H1 (cell line): Measurements from ENCODE around the gene CGB2. TPM values are rescaled to one million over a fixed set of nuclear protein-coding genes. Genes with fewer than 3 reads are reported as not detected.

Experiments
- CTCF ChIA-PET: fragments of 300-600 bp; sonication (Branson Sonifier 250); formaldehyde crosslinking; loops from one replicate; lab custom pipeline; 2021; ENCODE audit not compliant: partially characterized antibody; lab: Charles Lee
- POLR2A ChIA-PET: fragments of 300-600 bp; sonication (Branson Sonifier 250); formaldehyde crosslinking; loops from one replicate; lab custom pipeline; 2021; ENCODE audit warnings: inconsistent platforms; ENCODE audit not compliant: partially characterized antibody; lab: Charles Lee
- DNase-seq, 2 experiments: peaks; one replicate each; pipeline versions ENCODE4 v3.0.0 to v3.0.0-alpha.2; 2010 to 2022; ENCODE audit warnings: low spot score in 2 of 2, low read depth in 1 of 2, mixed read lengths in 1 of 2
- FAIRE-seq: peaks from 2 replicates; lab custom pipeline; 2011; peaks lifted over from hg19 to GRCh38; lab: Jason Lieb, UNC
- H2AFZ ChIP-seq: 2 replicates; pipeline ENCODE4 v1.8.1; 2012; ENCODE audit warnings: low read length, inconsistent platforms
- H2AK5ac ChIP-seq: 2 replicates; pipeline ENCODE4 v1.6.1; 2013; ENCODE audit warnings: low read depth, low read length
- H2BK120ac ChIP-seq: replicated peaks from 2 replicates; pipeline ENCODE3; 2013; ENCODE audit warnings: low read depth, low read length, inconsistent platforms
- H2BK12ac ChIP-seq: 2 replicates; pipeline ENCODE4 v1.6.1; 2013; ENCODE audit warnings: low read depth, low read length
- H2BK15ac ChIP-seq: 2 replicates; pipeline ENCODE4 v1.6.1; 2013; ENCODE audit warnings: low read length
- H2BK20ac ChIP-seq: 2 replicates; pipeline ENCODE4 v1.6.1; 2013; ENCODE audit warnings: low read length
- H2BK5ac ChIP-seq: 2 replicates; pipeline ENCODE4 v1.6.1; 2013; ENCODE audit warnings: low read depth, low read length
- H3K14ac ChIP-seq: 2 replicates; pipeline ENCODE4 v1.6.1; 2013; ENCODE audit warnings: inconsistent platforms; ENCODE audit not compliant: insufficient read length
- H3K18ac ChIP-seq: 2 replicates; pipeline ENCODE4 v1.6.1; 2013; ENCODE audit warnings: low read length; ENCODE audit errors: extremely low read depth
- H3K23ac ChIP-seq: 2 replicates; pipeline ENCODE4 v1.6.1; 2013; ENCODE audit warnings: inconsistent platforms; ENCODE audit not compliant: insufficient read length
- H3K23me2 ChIP-seq: 2 replicates; pipeline ENCODE4 v1.6.1; 2013; ENCODE audit warnings: low read depth, low read length
- H3K27ac ChIP-seq: 2 replicates; pipeline ENCODE4 v1.6.1; 2011; ENCODE audit warnings: low read depth, low read length, inconsistent platforms
- H3K27me3 ChIP-seq, 4 experiments: replicated peaks in 1 of 4; 1 replicate in 1 of 4; 2 replicates in 3 of 4; pipeline versions ENCODE4 v1.6.1 to v1.8.1; 2011 to 2013; ENCODE audit warnings: low read length in 3 of 4, mild to moderate bottlenecking in 3 of 4, inconsistent platforms in 2 of 4, mixed read lengths in 2 of 4, moderate library complexity in 1 of 4; ENCODE audit not compliant: control insufficient read depth in 3 of 4, insufficient read depth in 3 of 4; ENCODE audit errors: extremely low read depth in 1 of 4
- H3K36me3 ChIP-seq, 4 experiments: 2 replicates each; pipeline versions ENCODE4 v1.6.1 to v1.8.1; 2011 to 2013; ENCODE audit warnings: mild to moderate bottlenecking in 4 of 4, low read length in 3 of 4, moderate library complexity in 2 of 4, control low read depth in 1 of 4, inconsistent platforms in 1 of 4; ENCODE audit not compliant: insufficient read depth in 4 of 4, control insufficient read depth in 2 of 4
- H3K4ac ChIP-seq: replicated peaks from 2 replicates; pipeline ENCODE3; 2013; ENCODE audit warnings: low read length, low read depth, mixed read lengths, inconsistent platforms; ENCODE audit not compliant: insufficient read length
- H3K4me1 ChIP-seq, 4 experiments: replicated peaks in 1 of 4; 1 replicate in 1 of 4; 2 replicates in 3 of 4; pipeline versions ENCODE4 v1.6.1 to v1.8.1; 2011 to 2013; ENCODE audit warnings: low read length in 3 of 4, inconsistent platforms in 2 of 4, mixed read lengths in 1 of 4; ENCODE audit not compliant: insufficient read depth in 4 of 4, control insufficient read depth in 3 of 4
- H3K4me2 ChIP-seq, 2 experiments: 2 replicates each; pipeline versions ENCODE4 v1.6.1 to v1.8.1; 2011 to 2013; ENCODE audit warnings: low read depth in 2 of 2, low read length in 2 of 2, control low read depth in 1 of 2, inconsistent platforms in 1 of 2, mild to moderate bottlenecking in 1 of 2; ENCODE audit not compliant: insufficient read depth in 1 of 2
- H3K4me3 ChIP-seq, 4 experiments: fragments of 200-600, 300-600 bp in 1 of 4; sonication (generic), shearing (Covaris generic), sonication (Bioruptor Twin) in 1 of 4; 2 replicates each; pipeline versions ENCODE4 v1.5.1 to v1.8.1; 2011 to 2016; ENCODE audit warnings: low read length in 4 of 4, low read depth in 3 of 4, control low read depth in 2 of 4, inconsistent platforms in 2 of 4, mild to moderate bottlenecking in 2 of 4, mixed read lengths in 1 of 4, moderate library complexity in 1 of 4; ENCODE audit not compliant: insufficient read depth in 2 of 4; ENCODE audit errors: extremely low read depth in 1 of 4
- H3K56ac ChIP-seq: replicated peaks from 2 replicates; pipeline ENCODE3; 2013; ENCODE audit warnings: low read depth, mild to moderate bottlenecking, mixed read lengths, low read length, inconsistent platforms; ENCODE audit not compliant: insufficient read length
- H3K79me1 ChIP-seq: 2 replicates; pipeline ENCODE4 v1.6.1; 2013; ENCODE audit warnings: low read depth, low read length, control low read depth
- H3K79me2 ChIP-seq, 2 experiments: 2 replicates each; pipeline versions ENCODE4 v1.6.1 to v1.8.1; 2012 to 2013; ENCODE audit warnings: low read length in 2 of 2, mild to moderate bottlenecking in 2 of 2, inconsistent platforms in 1 of 2; ENCODE audit not compliant: insufficient read depth in 2 of 2, control insufficient read depth in 1 of 2
- H3K9ac ChIP-seq, 4 experiments: replicated peaks in 1 of 4; 1 replicate in 1 of 4; 2 replicates in 3 of 4; pipeline versions ENCODE4 v1.6.1 to v1.8.1; 2011 to 2013; ENCODE audit warnings: low read depth in 3 of 4, low read length in 3 of 4, control low read depth in 2 of 4, mild to moderate bottlenecking in 2 of 4, moderate library complexity in 2 of 4, inconsistent platforms in 1 of 4; ENCODE audit errors: extremely low read depth in 1 of 4
- H3K9me3 ChIP-seq, 2 experiments: 2 replicates each; pipeline versions ENCODE4 v1.6.1 to v1.8.1; 2012 to 2013; ENCODE audit warnings: mild to moderate bottlenecking in 2 of 2, moderate library complexity in 2 of 2, control low read depth in 1 of 2, inconsistent platforms in 1 of 2, low read depth in 1 of 2, low read length in 1 of 2, mixed read lengths in 1 of 2; ENCODE audit not compliant: insufficient read depth in 2 of 2
- H4K20me1 ChIP-seq, 2 experiments: replicated peaks in 1 of 2; 2 replicates each; pipeline versions ENCODE3 to v1.8.1; 2011 to 2013; ENCODE audit warnings: inconsistent platforms in 2 of 2, low read length in 2 of 2, mild to moderate bottlenecking in 1 of 2; ENCODE audit not compliant: insufficient read depth in 2 of 2, control insufficient read depth in 1 of 2
- H4K5ac ChIP-seq: 2 replicates; pipeline ENCODE4 v1.6.1; 2013; ENCODE audit warnings: low read length, low read depth, mixed read lengths, inconsistent platforms; ENCODE audit not compliant: insufficient read length
- H4K8ac ChIP-seq: 2 replicates; pipeline ENCODE4 v1.8.0; 2013; ENCODE audit warnings: mild to moderate bottlenecking, moderate library complexity, low read length, inconsistent platforms; ENCODE audit not compliant: insufficient read depth; ENCODE audit errors: extremely low read depth
- H4K91ac ChIP-seq: replicated peaks from 2 replicates; pipeline ENCODE3; 2013; ENCODE audit warnings: low read length, mixed read lengths, inconsistent platforms; ENCODE audit not compliant: insufficient read length
- CREB1 ChIP-seq: IDR thresholded peaks from 2 replicates; pipeline ENCODE4 v1.6.1; 2012; ENCODE audit warnings: inconsistent platforms
- EP300 ChIP-seq, 2 experiments: IDR thresholded peaks; 1 replicate in 1 of 2; 2 replicates in 1 of 2; pipeline ENCODE4 v1.6.1; 2011 to 2012; ENCODE audit warnings: low read depth in 2 of 2, low read length in 2 of 2, mild to moderate bottlenecking in 2 of 2, borderline replicate concordance in 1 of 2, inconsistent platforms in 1 of 2, moderate library complexity in 1 of 2
- KDM1A ChIP-seq: fragments of 200-600, 300-600 bp; sonication (generic); IDR thresholded peaks from 2 replicates; pipeline ENCODE4 v1.7.1; 2016; ENCODE audit warnings: mild to moderate bottlenecking, low read length, borderline replicate concordance
- RAD21 ChIP-seq, 2 experiments: IDR thresholded peaks in 1 of 2; conservative IDR thresholded peaks in 1 of 2; 2 replicates each; pipeline ENCODE4 v1.6.1; 2011; ENCODE audit warnings: low read depth in 2 of 2, low read length in 2 of 2, improper control_type of control experiment in 1 of 2, inconsistent platforms in 1 of 2, mild to moderate bottlenecking in 1 of 2, moderate library complexity in 1 of 2
- TEAD4 ChIP-seq: IDR thresholded peaks from 2 replicates; pipeline ENCODE4 v1.6.1; 2012; ENCODE audit warnings: low read depth, low read length, inconsistent platforms, mixed read lengths
- WGBS, 2 experiments: shearing (Covaris generic) in 1 of 2; methylation state at CpG; one replicate each; pipeline versions ENCODE4 v1.1.6 to v1.1.7; 2013 to 2015; ENCODE audit warnings: low lambda C conversion rate in 2 of 2, mixed read lengths in 2 of 2, inconsistent platforms in 1 of 2, low coverage in 1 of 2, missing lambda C conversion rate in 1 of 2; ENCODE audit not compliant: insufficient replicate concordance in 2 of 2, insufficient coverage in 1 of 2, insufficient read length in 1 of 2; ENCODE audit errors: extremely low coverage in 1 of 2, missing lambda C conversion rate in 1 of 2; 5-methylcytosine and 5-hydroxymethylcytosine counted together
- polyA plus RNA-seq, 7 experiments: library from polyadenylated mRNA; depleted of rRNA in 3 of 7; stranded (reverse) in 5 of 7; unstranded in 2 of 7; fragments of >200 nt in 5 of 7; fragments of 200-250 nt in 2 of 7; gene quantifications; 1 replicate in 5 of 7; 2 replicates in 1 of 7; 4 replicates in 1 of 7; pipeline versions ENCODE4 v1.2.1 to v1.2.3, GENCODE V29; 2011 to 2013; ENCODE audit warnings: missing spikeins in 2 of 7, mixed read lengths in 2 of 7
- total RNA-seq: library from RNA; stranded (reverse); fragmentation: NEBNext Ultra II Directional; extraction: Animal tissue kit (Norgen Biotek cat#: 25700); gene quantifications from 2 replicates; pipeline ENCODE4 v1.2.1, GENCODE V29; 2021
- TF ChIP-seq, protein P1 (sequence below): IDR thresholded peaks from 2 replicates; pipeline ENCODE4 v1.6.1; 2012; ENCODE audit warnings: inconsistent platforms
- TF ChIP-seq, protein P2 (sequence below), 3 experiments: IDR thresholded peaks; 1 replicate in 2 of 3; 2 replicates in 1 of 3; pipeline versions ENCODE4 v1.5.1 to v1.6.1; 2011; ENCODE audit warnings: low read length in 3 of 3, mild to moderate bottlenecking in 3 of 3, inconsistent platforms in 2 of 3, low read depth in 1 of 3, moderate library complexity in 1 of 3; ENCODE audit not compliant: insufficient read depth in 1 of 3; ENCODE audit errors: control extremely low read depth in 1 of 3

The CGB2 gene
- total and polyA plus RNA-seq, 2 of the 8 experiments (the other 6 are each of a cell fraction or from before 2014, with no cell fraction given): 0.71 to 3.2 TPM

DNA sequence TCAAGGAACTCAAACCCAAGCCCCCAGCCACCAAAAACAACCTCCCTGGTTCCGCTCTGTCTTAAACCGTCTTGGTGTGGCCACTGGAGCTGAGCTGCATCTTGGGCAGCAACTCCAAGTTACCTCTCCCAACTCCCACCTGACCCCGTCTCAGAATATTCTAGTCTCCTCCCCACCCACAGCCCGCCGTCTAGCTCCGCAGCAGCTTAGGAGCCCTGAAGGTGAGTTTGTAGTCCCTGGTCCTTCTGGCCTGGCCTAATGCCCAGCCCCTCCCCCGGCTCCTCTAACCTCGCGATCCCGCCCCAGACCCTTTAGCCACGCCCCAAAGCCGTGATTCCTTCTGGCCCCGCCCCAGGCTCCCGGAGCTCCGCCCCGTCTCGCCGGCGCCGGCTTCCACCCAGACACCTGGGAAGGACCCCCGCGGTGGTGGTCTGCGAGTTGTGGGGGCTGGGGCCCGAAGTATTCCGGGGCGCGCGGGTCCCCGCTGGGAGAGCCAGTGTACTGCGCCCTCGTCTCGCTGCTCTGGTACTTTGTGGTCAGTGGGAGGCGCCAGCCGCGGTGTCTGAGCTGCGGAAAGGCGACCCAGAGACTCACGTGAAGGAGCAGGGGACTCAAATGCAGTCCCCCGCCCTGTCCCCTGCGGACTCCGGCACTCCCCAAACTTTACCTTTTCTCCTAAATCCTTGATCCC is 12.3 kb upstream of the CGB2 start:
- peaks cover 0 to 15% (median 12%) of the 10 kb centered on the region in 4 experiments; a peak in 6 of 7 replicates for H3K27me3 ChIP-seq
- H2BK120ac ChIP-seq: no peak overlapping the region
- H2BK20ac ChIP-seq: no peak overlapping the region
- CTCF ChIA-PET: interaction anchor here (0.6 to 8.1 kb wide), 15 partner anchors 10 to 325 kb away, joined by 3 to 46 read pairs (median 4); partner anchors contain the start of genes CGB2, CGB7, GYS1 and RUVBL2
- POLR2A ChIA-PET: interaction anchor here (0.6 to 1.5 kb wide), 12 partner anchors 9 to 209 kb away, joined by 3 to 6 read pairs (median 3); partner anchors contain the start of genes BCAT2, GYS1 and LIN7B
- peaks cover 6% of the 10 kb centered on the region; the same call in 1 of the 2 replicates for H3K23me2 ChIP-seq
- FAIRE-seq: no peak
- peak overlapping the region in 2 of 4 experiments; percentile 17 to 50; a peak in 4 of 8 replicates for H3K4me3 ChIP-seq
- no peak overlapping the region for H4K8ac ChIP-seq
- H3K4me1 ChIP-seq: peaks cover 0 to 17% (median 8%) of the 10 kb centered on the region in 4 experiments; a peak in 5 of 7 replicates
- peak; percentile 29 to 92 for DNase-seq
- no peak overlapping the region for H2AFZ ChIP-seq
- H3K27ac ChIP-seq: no peak overlapping the region
- H3K18ac ChIP-seq: no peak overlapping the region
- H2BK15ac ChIP-seq: no peak overlapping the region
- H4K5ac ChIP-seq: no peak overlapping the region
- H3K9ac ChIP-seq: no peak overlapping the region
- H3K4ac ChIP-seq: no peak overlapping the region
- no peak overlapping the region for H3K23ac ChIP-seq
- H3K9me3 ChIP-seq: no peaks in the 10 kb centered on the region
- peak overlapping the region; percentile 31 to 78; a peak in 3 of 4 replicates for H3K4me2 ChIP-seq
- no peak overlapping the region for H3K56ac ChIP-seq
- H2BK12ac ChIP-seq: no peak overlapping the region
- H2BK5ac ChIP-seq: no peak overlapping the region
- no peaks in the 10 kb centered on the region for H3K79me1 ChIP-seq
- H4K91ac ChIP-seq: no peak overlapping the region
- peaks cover 5 to 18% (median 10%) of the 10 kb centered on the region in 4 experiments; a peak in 7 of 8 replicates for H3K36me3 ChIP-seq
- WGBS, 2 experiments: 42% methylated on average over 35 of the region's 41 CpGs; no CpG with 5 or more reads in 1 of the 2 experiments
- no peak overlapping the region for H2AK5ac ChIP-seq
- H4K20me1 ChIP-seq: peaks cover 0 to 2% of the 10 kb centered on the region in 2 experiments
- H3K79me2 ChIP-seq: no peaks in the 10 kb centered on the region
- H3K14ac ChIP-seq: no peak overlapping the region
- TF ChIP-seq, protein P1, sequence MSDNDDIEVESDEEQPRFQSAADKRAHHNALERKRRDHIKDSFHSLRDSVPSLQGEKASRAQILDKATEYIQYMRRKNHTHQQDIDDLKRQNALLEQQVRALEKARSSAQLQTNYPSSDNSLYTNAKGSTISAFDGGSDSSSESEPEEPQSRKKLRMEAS: 0 out of 2 replicates have a peak, but pooled peaks have one; percentile 22
- TF ChIP-seq, protein P2, sequence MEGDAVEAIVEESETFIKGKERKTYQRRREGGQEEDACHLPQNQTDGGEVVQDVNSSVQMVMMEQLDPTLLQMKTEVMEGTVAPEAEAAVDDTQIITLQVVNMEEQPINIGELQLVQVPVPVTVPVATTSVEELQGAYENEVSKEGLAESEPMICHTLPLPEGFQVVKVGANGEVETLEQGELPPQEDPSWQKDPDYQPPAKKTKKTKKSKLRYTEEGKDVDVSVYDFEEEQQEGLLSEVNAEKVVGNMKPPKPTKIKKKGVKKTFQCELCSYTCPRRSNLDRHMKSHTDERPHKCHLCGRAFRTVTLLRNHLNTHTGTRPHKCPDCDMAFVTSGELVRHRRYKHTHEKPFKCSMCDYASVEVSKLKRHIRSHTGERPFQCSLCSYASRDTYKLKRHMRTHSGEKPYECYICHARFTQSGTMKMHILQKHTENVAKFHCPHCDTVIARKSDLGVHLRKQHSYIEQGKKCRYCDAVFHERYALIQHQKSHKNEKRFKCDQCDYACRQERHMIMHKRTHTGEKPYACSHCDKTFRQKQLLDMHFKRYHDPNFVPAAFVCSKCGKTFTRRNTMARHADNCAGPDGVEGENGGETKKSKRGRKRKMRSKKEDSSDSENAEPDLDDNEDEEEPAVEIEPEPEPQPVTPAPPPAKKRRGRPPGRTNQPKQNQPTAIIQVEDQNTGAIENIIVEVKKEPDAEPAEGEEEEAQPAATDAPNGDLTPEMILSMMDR (IDR thresholded peaks at IDR 0.05; ENCODE audit: control extremely low read depth in 1 of 3, insufficient read depth in 1 of 3, low read depth in 1 of 3, low read length in 3 of 3): peak; percentile 58 to 95 (median 64)
- TF ChIP-seq KDM1A (peak; percentile 9; the same call in 1 of the 2 replicates), CREB1 (0 out of 2 replicates have a peak, but pooled peaks have one; percentile 6), TEAD4 (0 out of 2 replicates have a peak, but pooled peaks have one; percentile 16), EP300 (IDR thresholded peaks at IDR 0.05; ENCODE audit: borderline replicate concordance in 1 of 2, low read depth in 2 of 2, low read length in 2 of 2) (no peak), RAD21 (IDR thresholded peaks at IDR 0.05 in 1 of 2, conservative IDR thresholded peaks at IDR 0.05 in 1 of 2; ENCODE audit: low read depth in 2 of 2, low read length in 2 of 2) (peak; percentile 12 to 28; a peak in 2 of 4 replicates)
